Right lobe of liver (tissue), 4 donors: ENCODE data around the gene KLF2.

Experiments used
- POLR2A ChIP-seq: fragments of 450-650 bp; IDR thresholded peaks from one replicate; pipeline ENCODE4 v1.6.1; 2017; ENCODE audit warnings: antibody characterized with exemption, mild to moderate bottlenecking
- TF ChIP-seq, protein P1 (sequence below), 4 donors: fragments of 200-600 bp in 3 of 4; fragments of 450-650 bp in 1 of 4; IDR thresholded peaks; one replicate each; pipeline versions ENCODE4 v1.5.1 to v1.8.0; 2016 to 2022; ENCODE audit warnings: antibody characterized with exemption in 4 of 4, mild to moderate bottlenecking in 2 of 4
- donor health status: DM: no; HTN: no; CAD: no.
- donor health status: DM: no; HTN: no; CAD: no.
- donor health status: DM: no; HTN: yes; CAD: no.

DNA sequence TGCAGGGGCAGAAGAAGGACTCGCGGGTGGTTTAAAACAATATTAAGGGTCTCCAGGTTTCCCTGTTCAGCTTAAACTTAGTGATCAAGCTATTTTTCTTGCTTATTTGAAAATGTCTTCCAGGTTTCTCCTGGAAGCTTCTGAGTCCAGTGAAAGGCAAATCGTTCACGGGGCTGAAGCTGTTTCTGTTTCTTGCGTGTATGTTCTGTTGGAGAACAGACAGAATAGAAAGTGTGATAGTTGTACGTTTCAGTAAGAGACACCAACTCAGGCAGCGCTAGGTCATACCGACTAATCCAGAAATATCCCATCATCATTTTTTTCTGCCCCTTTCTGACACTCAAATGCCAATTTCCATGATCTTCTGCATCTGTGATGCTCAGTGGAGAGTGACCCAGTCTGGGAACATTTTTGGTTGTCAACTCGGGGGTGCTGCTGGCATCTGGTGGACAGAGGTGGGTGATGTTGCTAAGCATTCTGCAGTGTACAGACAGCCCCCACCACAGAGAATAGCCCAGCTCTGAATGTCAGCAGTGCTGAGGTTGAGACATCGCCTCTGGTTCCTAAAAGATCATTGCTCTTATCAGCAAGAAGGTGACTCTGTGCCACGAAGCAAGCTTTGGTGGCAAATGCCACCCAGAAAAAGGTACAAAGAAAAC is 4.3 kb downstream of the KLF2 start:
- TF ChIP-seq, protein P1, sequence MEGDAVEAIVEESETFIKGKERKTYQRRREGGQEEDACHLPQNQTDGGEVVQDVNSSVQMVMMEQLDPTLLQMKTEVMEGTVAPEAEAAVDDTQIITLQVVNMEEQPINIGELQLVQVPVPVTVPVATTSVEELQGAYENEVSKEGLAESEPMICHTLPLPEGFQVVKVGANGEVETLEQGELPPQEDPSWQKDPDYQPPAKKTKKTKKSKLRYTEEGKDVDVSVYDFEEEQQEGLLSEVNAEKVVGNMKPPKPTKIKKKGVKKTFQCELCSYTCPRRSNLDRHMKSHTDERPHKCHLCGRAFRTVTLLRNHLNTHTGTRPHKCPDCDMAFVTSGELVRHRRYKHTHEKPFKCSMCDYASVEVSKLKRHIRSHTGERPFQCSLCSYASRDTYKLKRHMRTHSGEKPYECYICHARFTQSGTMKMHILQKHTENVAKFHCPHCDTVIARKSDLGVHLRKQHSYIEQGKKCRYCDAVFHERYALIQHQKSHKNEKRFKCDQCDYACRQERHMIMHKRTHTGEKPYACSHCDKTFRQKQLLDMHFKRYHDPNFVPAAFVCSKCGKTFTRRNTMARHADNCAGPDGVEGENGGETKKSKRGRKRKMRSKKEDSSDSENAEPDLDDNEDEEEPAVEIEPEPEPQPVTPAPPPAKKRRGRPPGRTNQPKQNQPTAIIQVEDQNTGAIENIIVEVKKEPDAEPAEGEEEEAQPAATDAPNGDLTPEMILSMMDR (IDR thresholded peaks at IDR 0.05): no peak
- TF ChIP-seq POLR2A: no peak
